RKO (cell line): Measurements from ENCODE around the gene NOS1.

Source experiments
- DNase-seq: peaks from one replicate; pipeline ENCODE4 v3.0.0-alpha.2; 2016; ENCODE audit warnings: low spot score

NOS1 gene

GRCh38 chr12:117330441-117331113 is 30.8 kb downstream of the NOS1 start:
- DNase-seq = no peak

- no peak for DNase-seq
Measured at GRCh38 chr12:117329756-117330155, 31.7 kb downstream of the NOS1 start.

- no peak for DNase-seq
Measured at GRCh38 chr12:117328556-117329100, 32.8 kb downstream of the NOS1 start.

- DNase-seq = no peak
Measured at GRCh38 chr12:117322428-117322827, 39.0 kb downstream of the NOS1 start.

- DNase-seq = peak; percentile 50
Measured at GRCh38 chr12:117321572-117321971, 39.9 kb downstream of the NOS1 start.

GRCh38 chr12:117318591-117318990 is 42.8 kb downstream of the NOS1 start:
- DNase-seq = no peak

- no peak for DNase-seq
Measured at GRCh38 chr12:117316336-117316735, 45.1 kb downstream of the NOS1 start.

GRCh38 chr12:117313926-117314325 is 47.5 kb downstream of the NOS1 start:
- DNase-seq = no peak

- DNase-seq = no peak
Measured at GRCh38 chr12:117312770-117313169, 48.7 kb downstream of the NOS1 start.

- no peak for DNase-seq
Measured at GRCh38 chr12:117309276-117309925, 52.0 kb downstream of the NOS1 start.

GRCh38 chr12:117300174-117300573 is 61.3 kb downstream of the NOS1 start:
- DNase-seq = no peak

GRCh38 chr12:117298648-117299225 is 62.7 kb downstream of the NOS1 start:
- DNase-seq = no peak

- no peak for DNase-seq
Measured at GRCh38 chr12:117298191-117298590, 63.2 kb downstream of the NOS1 start.

GRCh38 chr12:117294189-117294603 is 67.2 kb downstream of the NOS1 start:
- DNase-seq = no peak

- no peak for DNase-seq
Measured at GRCh38 chr12:117293510-117293909, 67.9 kb downstream of the NOS1 start.

- no peak for DNase-seq
Measured at GRCh38 chr12:117292688-117293087, 68.7 kb downstream of the NOS1 start.

- no peak for DNase-seq
Measured at GRCh38 chr12:117284140-117284539, 77.3 kb downstream of the NOS1 start.

GRCh38 chr12:117282490-117282889 is 78.9 kb downstream of the NOS1 start:
- DNase-seq = peak; percentile 28

- no peak for DNase-seq
Measured at GRCh38 chr12:117280019-117280680, 81.3 kb downstream of the NOS1 start.

- DNase-seq = no peak
Measured at GRCh38 chr12:117279606-117280005, 81.8 kb downstream of the NOS1 start.

GRCh38 chr12:117277875-117278274 is 83.6 kb downstream of the NOS1 start:
- DNase-seq = no peak

- no peak for DNase-seq
Measured at GRCh38 chr12:117273091-117273490, 88.3 kb downstream of the NOS1 start.

- DNase-seq = no peak
Measured at GRCh38 chr12:117272690-117273089, 88.7 kb downstream of the NOS1 start.
